GM12878 (cell line): ENCODE measurements around the gene TBXAS1. TPM values are rescaled to one million over a fixed set of nuclear protein-coding genes. Genes with fewer than 3 reads are reported as not detected.

Experiments
- ATAC-seq: fragments of 200-7000 bp; cut with Tn5 transposase; 3 replicates; pipeline ENCODE4 v1.9.1; 2020; ENCODE audit warnings: mild to moderate bottlenecking, moderate library complexity
- BruUV-seq: library from RNA; stranded (reverse); fragments of 400-500 nt; replicated peaks from 2 replicates; lab custom pipeline; 2021; lab: Mats Ljungman, UMichigan
- CTCF ChIA-PET: fragments of 300-600 bp; sonication (Branson Sonifier 250); formaldehyde crosslinking; extraction: SDS; loops from one replicate; lab custom pipeline; 2021; ENCODE audit warnings: inconsistent platforms; lab: Yijun Ruan, JAX
- POLR2A ChIA-PET: fragments of 350-600 bp; formaldehyde crosslinking; extraction: SDS; loops from one replicate; lab custom pipeline; 2021; ENCODE audit warnings: inconsistent platforms; lab: Charles Lee
- RAD21 ChIA-PET: fragments of 300-600 bp; sonication (Branson Sonifier 250); formaldehyde crosslinking; loops from one replicate; lab custom pipeline; 2023; ENCODE audit warnings: antibody characterized with exemption; ENCODE audit not compliant: unreplicated experiment; lab: Charles Lee
- SMC1A ChIA-PET: fragments of 300-600 bp; sonication (Branson Sonifier 250); formaldehyde crosslinking; loops from one replicate; lab custom pipeline; 2023; ENCODE audit not compliant: unreplicated experiment, uncharacterized antibody; lab: Charles Lee
- DNase-seq: peaks from one replicate; pipeline ENCODE4 v3.0.0-alpha.2; 2011; ENCODE audit warnings: low read depth, low spot score
- FAIRE-seq: peaks from 3 replicates; lab custom pipeline; 2011; peaks lifted over from hg19 to GRCh38; lab: Jason Lieb, UNC
- H2AFZ ChIP-seq: 2 replicates; pipeline ENCODE4 v1.6.0; 2011; ENCODE audit warnings: low read depth, low read length, control low read depth; ENCODE audit not compliant: control insufficient read depth
- H3K27ac ChIP-seq: 2 replicates; pipeline ENCODE4 v1.5.1; 2011; ENCODE audit warnings: control low read depth; ENCODE audit not compliant: control insufficient read depth, insufficient read depth
- H3K27me3 ChIP-seq, 2 experiments: replicated peaks in 1 of 2; 2 replicates each; pipeline versions ENCODE4 v1.6.0 to v1.6.1; 2011; ENCODE audit warnings: low read length in 1 of 2; ENCODE audit not compliant: control insufficient read depth in 2 of 2, insufficient read depth in 2 of 2
- H3K36me3 ChIP-seq, 2 experiments: 2 replicates each; pipeline ENCODE4 v1.5.1; 2011; ENCODE audit warnings: low read length in 1 of 2; ENCODE audit not compliant: control insufficient read depth in 2 of 2, insufficient read depth in 2 of 2
- H3K4me1 ChIP-seq: 2 replicates; pipeline ENCODE4 v1.6.1; 2011; ENCODE audit warnings: mild to moderate bottlenecking, low read length, moderate library complexity, mixed read lengths; ENCODE audit not compliant: control insufficient read depth, insufficient read depth
- H3K4me2 ChIP-seq: 2 replicates; pipeline ENCODE4 v1.6.0; 2011; ENCODE audit warnings: control low read depth; ENCODE audit not compliant: control insufficient read depth, insufficient read depth
- H3K4me3 ChIP-seq: fragments of 200-600 bp; sonication (generic); 2 replicates; pipeline ENCODE4 v1.5.1; 2016
- H3K79me2 ChIP-seq: 2 replicates; pipeline ENCODE4 v1.6.0; 2011; ENCODE audit warnings: low read length; ENCODE audit not compliant: control insufficient read depth, insufficient read depth
- H3K9ac ChIP-seq: 2 replicates; pipeline ENCODE4 v1.8.0; 2011; ENCODE audit warnings: low read length, control low read depth, mixed read lengths; ENCODE audit not compliant: control insufficient read depth, insufficient read depth
- H3K9me3 ChIP-seq: replicated peaks from 3 replicates; pipeline ENCODE4 v1.5.1; 2011; ENCODE audit warnings: mild to moderate bottlenecking, low read length; ENCODE audit not compliant: control insufficient read depth, insufficient read depth
- H4K20me1 ChIP-seq: 2 replicates; pipeline ENCODE4 v1.6.0; 2011; ENCODE audit not compliant: control insufficient read depth, insufficient read depth
- CHD2 ChIP-seq: IDR thresholded peaks from 2 replicates; pipeline ENCODE4 v1.6.1; 2011; ENCODE audit warnings: low read depth, low read length, improper control_type of control experiment, borderline replicate concordance
- CREB1 ChIP-seq: IDR thresholded peaks from 2 replicates; pipeline ENCODE4 v1.6.1; 2012; ENCODE audit warnings: low read depth, mild to moderate bottlenecking, inconsistent platforms
- RCOR1 ChIP-seq: conservative IDR thresholded peaks from 2 replicates; pipeline ENCODE4 v1.6.1; 2012; ENCODE audit warnings: low read depth, low read length, improper control_type of control experiment
- TCF12 ChIP-seq: IDR thresholded peaks from 2 replicates; pipeline ENCODE4 v1.6.1; 2011; ENCODE audit warnings: low read depth, mild to moderate bottlenecking, low read length
- ZZZ3 ChIP-seq: IDR thresholded peaks from 2 replicates; pipeline ENCODE4 v1.6.1; 2011; ENCODE audit warnings: low read depth; ENCODE audit not compliant: control insufficient read depth, insufficient read length
- WGBS: methylation state at CpG from one replicate; pipeline ENCODE4 v1.1.6; 2016; ENCODE audit warnings: low lambda C conversion rate; ENCODE audit not compliant: insufficient replicate concordance, insufficient coverage; ENCODE audit errors: missing lambda C conversion rate; 5-methylcytosine and 5-hydroxymethylcytosine counted together
- in situ Hi-C: fragments of 300-500 bp; cut with MboI; formaldehyde crosslinking; loops from 9 replicates; pipeline ENCODE4 v1.14.3; 2018; ENCODE audit warnings: mixed read lengths
- intact Hi-C: fragments of 100-400 bp; cut with micrococcal nuclease; formaldehyde crosslinking; loops from one replicate; pipeline ENCODE4 v1.14.2; 2022; ENCODE audit not compliant: unreplicated experiment
- polyA plus RNA-seq, 11 experiments: library from polyadenylated mRNA; depleted of rRNA in 4 of 11; unstranded in 6 of 11; stranded (reverse) in 5 of 11; fragments of >200 nt; fragmentation: Nextera tagmentation in 4 of 11; fragmentation: Illumina TruSeq in 1 of 11; extraction: Ambion mirVana in 4 of 11; extraction: Trizol in 1 of 11; gene quantifications; 1 replicate in 1 of 11; 2 replicates in 10 of 11; pipeline versions ENCODE4 v1.2.1 to v1.2.3, GENCODE V29; 2011 to 2016; ENCODE audit warnings: inconsistent platforms in 2 of 11, missing spikeins in 2 of 11, low read depth in 1 of 11
- total RNA-seq, 4 experiments: library from RNA; depleted of rRNA in 3 of 4; stranded (reverse); fragments of >200 nt in 3 of 4; fragmentation: Illumina TruSeq in 1 of 4; extraction: Trizol in 1 of 4; gene quantifications; 2 replicates each; pipeline versions ENCODE4 v1.2.1 to v1.2.3, GENCODE V29; 2013 to 2021
- TF ChIP-seq, protein P1 (sequence below), 3 experiments: IDR thresholded peaks in 2 of 3; conservative IDR thresholded peaks in 1 of 3; 2 replicates each; pipeline ENCODE4 v1.5.1; 2011; ENCODE audit warnings: low read depth in 3 of 3, low read length in 3 of 3, mild to moderate bottlenecking in 3 of 3, control low read depth in 2 of 3, moderate library complexity in 2 of 3, inconsistent platforms in 1 of 3, mixed read lengths in 1 of 3; ENCODE audit not compliant: control insufficient read depth in 2 of 3, insufficient read depth in 1 of 3; ENCODE audit errors: extremely low read depth in 1 of 3
- TF ChIP-seq, protein P2 (sequence below): fragments of 450-650 bp; IDR thresholded peaks from 2 replicates; pipeline ENCODE4 v1.6.1; 2017; ENCODE audit warnings: low read depth, mild to moderate bottlenecking, moderate library complexity

TBXAS1 gene
- total and polyA plus RNA-seq, 10 of the 15 experiments (the other 5 are each of a cell fraction or from before 2014, with no cell fraction given): 1.5 to 32.7 (median 16.3) TPM

DNA sequence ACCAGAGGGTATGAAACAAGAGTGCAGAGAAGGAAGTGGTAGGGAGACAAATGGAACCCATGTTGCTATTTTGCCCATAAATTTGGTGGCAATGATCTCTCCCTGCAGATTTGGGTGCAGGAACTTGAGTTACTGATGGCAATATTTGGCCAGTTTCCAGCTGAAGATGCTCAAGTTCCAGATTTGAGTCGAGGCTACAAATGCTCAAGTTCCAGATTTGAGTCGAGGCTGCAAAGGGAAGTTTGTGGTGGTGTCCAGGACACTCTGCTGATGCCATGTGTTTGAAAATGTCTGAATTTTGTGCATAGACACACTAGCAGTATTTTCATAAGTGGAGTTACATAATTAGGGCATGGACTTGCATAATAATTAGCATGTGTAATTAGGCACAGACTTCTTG, 40.8 kb downstream of the TBXAS1 start:
- BruUV-seq: no TSS peak

More for the DNA sequence above, 40.8 kb downstream of the TBXAS1 start:
- Histone ChIP-seq H3K27ac (no peak overlapping the region), H4K20me1 (no peaks in the 10 kb centered on the region), H3K9me3 (no peaks in the 10 kb centered on the region), H3K4me3 (no peak overlapping the region), H3K27me3 (no peaks in the 10 kb centered on the region), H3K4me1 (no peaks in the 10 kb centered on the region), H3K4me2 (no peak overlapping the region), H3K9ac (no peak overlapping the region), H2AFZ (no peak overlapping the region), H3K36me3 (no peaks in the 10 kb centered on the region), H3K79me2 (no peaks in the 10 kb centered on the region)
- WGBS: 3% methylated on average over 2 of the region's 2 CpGs
- TF ChIP-seq TCF12 (no peak), ZZZ3 (no peak), RCOR1 (no peak), CREB1 (no peak), CHD2 (no peak)
- TF ChIP-seq, protein P1, sequence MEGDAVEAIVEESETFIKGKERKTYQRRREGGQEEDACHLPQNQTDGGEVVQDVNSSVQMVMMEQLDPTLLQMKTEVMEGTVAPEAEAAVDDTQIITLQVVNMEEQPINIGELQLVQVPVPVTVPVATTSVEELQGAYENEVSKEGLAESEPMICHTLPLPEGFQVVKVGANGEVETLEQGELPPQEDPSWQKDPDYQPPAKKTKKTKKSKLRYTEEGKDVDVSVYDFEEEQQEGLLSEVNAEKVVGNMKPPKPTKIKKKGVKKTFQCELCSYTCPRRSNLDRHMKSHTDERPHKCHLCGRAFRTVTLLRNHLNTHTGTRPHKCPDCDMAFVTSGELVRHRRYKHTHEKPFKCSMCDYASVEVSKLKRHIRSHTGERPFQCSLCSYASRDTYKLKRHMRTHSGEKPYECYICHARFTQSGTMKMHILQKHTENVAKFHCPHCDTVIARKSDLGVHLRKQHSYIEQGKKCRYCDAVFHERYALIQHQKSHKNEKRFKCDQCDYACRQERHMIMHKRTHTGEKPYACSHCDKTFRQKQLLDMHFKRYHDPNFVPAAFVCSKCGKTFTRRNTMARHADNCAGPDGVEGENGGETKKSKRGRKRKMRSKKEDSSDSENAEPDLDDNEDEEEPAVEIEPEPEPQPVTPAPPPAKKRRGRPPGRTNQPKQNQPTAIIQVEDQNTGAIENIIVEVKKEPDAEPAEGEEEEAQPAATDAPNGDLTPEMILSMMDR (IDR thresholded peaks at IDR 0.05 in 2 of 3, conservative IDR thresholded peaks at IDR 0.05 in 1 of 3; ENCODE audit: control insufficient read depth in 2 of 3, extremely low read depth in 1 of 3, insufficient read depth in 1 of 3, low read depth in 3 of 3, low read length in 3 of 3): no peak
- TF ChIP-seq, protein P2, sequence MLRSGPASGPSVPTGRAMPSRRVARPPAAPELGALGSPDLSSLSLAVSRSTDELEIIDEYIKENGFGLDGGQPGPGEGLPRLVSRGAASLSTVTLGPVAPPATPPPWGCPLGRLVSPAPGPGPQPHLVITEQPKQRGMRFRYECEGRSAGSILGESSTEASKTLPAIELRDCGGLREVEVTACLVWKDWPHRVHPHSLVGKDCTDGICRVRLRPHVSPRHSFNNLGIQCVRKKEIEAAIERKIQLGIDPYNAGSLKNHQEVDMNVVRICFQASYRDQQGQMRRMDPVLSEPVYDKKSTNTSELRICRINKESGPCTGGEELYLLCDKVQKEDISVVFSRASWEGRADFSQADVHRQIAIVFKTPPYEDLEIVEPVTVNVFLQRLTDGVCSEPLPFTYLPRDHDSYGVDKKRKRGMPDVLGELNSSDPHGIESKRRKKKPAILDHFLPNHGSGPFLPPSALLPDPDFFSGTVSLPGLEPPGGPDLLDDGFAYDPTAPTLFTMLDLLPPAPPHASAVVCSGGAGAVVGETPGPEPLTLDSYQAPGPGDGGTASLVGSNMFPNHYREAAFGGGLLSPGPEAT: no peak
- FAIRE-seq (no peak), DNase-seq (no peak), ATAC-seq (no peak)
- SMC1A ChIA-PET: no interaction called here
- CTCF ChIA-PET: no interaction called here
- POLR2A ChIA-PET: interaction anchor here (1.0 kb wide), 1 partner anchor 51 kb away, joined by 3 read pairs; no protein-coding TSS in a partner anchor
- RAD21 ChIA-PET: no interaction called here
- in situ Hi-C loops (no loop called here), intact Hi-C loops (no loop called here)
